GM15510 (cell line): ENCODE results near the gene NHP2.

Experiments
- POLR2A ChIP-seq: IDR thresholded peaks from 3 replicates; pipeline ENCODE4 v1.6.1; 2011; ENCODE audit warnings: borderline replicate concordance; ENCODE audit not compliant: insufficient read length; ENCODE audit errors: extremely low read depth

Gene NHP2

DNA sequence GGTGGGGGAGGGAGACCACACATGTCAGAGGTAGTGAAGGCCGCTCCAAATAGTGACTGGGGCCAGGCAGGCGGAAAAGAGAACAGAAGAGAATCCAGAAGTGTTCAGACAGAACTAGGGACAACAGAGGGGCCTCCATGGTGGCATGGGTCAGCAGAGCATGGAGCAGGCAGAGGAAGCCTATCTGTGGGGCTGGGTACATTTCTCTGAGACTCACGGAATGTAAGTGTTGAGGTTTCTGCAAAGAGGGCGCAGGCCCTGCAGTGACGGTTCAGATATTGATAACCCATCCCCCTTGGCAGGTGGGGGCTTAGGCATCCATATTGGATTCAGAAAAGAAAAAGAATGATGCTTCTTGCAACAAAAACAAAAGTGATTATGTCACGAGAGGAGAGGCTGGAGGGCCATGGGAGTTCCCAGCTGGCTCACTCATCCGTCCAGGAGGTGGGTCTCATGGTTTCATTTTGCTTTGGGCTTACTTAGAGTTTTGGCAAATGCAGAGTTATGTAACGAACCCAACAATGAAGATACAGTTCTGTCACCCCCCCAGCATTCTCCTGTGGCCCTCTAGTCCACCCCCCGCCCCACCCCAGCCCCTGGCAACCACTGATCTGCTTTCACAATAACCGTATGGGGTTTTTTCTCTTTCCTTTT is 28.3 kb downstream of the NHP2 start:
- TF ChIP-seq POLR2A, result no peak

DNA sequence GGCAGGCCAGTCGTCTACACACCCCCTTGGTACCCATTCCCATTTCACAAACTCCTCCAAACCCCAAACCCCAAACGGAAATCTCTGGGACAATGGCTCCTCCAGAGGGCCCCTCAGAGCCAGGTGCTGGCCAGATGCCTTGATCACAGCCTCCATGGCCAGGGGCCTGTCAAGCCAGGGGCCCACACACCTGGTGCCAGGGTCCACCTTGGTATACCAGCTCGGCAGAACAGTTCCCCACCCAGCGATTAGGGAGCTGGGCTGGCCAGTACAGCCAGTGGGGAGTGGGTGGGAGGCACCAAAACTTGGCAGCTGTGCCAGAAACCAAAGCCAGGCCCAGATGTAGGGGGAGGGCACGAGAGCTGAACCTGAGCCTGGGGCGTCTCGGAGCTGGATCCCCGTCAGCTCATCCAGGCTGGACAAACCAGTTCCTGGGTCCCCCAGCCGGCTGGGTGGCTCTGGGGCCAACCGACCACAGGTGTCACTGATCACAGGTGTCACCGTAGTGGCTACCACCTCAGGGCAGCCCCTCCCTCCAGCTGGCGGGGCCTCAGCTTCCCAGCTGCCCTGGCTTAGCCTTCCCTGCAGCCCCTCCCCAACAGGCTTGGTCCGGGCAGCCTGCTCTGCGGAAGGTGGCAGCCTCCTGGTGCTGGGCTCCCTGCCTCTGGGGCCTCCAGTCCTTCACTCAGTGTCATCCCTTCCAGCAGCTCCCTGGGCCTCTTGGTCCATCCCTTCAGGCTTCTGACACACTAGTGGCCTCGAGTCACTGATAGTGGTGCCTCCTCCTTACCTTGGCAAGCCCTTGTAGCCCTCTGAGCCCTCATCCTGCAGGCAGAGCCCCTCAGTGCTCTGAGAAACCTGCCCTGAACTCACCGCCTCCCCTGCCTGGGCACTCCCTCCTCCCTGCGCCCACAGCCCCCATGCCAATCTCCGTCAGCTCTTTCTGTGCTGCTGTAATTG is 29.4 kb downstream of the NHP2 start:
- TF ChIP-seq POLR2A, result no peak

DNA sequence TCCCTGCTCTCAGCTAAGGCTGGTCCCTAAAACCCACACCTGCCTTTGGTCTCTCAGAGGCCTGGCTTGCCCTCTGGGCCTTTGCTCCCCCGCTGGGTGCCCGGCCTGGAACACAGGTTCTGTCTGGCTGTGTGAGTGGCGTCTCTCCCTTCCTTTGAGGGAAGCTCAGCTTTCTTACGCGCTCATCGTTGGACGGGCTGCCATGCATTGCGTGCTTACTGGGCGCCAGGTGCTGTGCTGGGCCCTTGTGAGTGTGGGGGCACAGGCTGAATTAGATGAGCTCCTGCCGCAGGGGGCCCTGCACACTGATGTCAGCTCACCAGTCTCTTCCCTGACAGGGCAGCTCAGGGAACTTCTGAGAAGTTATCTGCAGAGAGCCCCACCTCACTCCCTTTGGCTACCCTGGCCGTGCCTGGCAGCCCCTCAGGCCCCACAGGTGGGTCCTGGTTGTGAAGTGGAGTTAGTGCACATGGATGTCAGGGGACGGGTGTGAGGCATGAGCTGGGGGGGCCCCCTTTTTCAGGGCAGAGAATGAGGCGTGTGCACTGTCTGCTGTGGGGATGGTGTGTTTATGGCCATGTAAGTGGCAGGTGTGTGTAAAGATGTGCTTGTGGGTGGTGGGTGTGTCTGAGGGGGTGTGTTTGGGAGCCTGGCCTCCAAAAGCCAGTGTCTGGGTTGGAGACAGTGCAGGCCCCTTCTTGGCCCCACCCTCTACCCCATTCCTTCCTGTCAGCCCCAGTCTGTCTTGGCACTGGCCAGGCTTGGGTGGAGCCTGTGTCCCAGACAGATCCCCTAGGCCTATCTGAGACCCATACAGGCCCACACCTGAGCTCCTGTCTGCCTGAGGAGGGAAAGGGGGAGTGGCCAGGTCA is 30.4 kb downstream of the NHP2 start:
- TF ChIP-seq POLR2A, result no peak

DNA sequence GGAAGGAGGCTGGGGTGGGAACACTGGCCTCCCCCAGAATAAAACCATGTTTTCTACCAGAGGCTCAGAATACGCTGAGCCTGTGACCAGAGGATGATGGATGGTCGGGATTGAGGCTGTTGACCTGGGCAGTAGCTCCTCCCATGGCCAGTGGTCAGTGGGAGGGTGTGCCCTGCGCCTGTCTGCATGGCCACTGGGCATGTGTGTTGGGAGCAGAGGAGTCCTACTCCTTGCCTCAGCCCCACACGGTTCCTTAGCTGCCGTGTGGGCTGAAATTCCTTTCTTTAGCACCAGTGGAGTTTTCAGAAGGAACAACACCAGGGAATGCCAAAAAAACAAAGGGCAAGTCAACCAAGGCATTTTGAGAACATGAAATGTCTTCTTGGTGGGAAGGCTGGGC is 31.3 kb downstream of the NHP2 start:
- no peak for TF ChIP-seq POLR2A

DNA sequence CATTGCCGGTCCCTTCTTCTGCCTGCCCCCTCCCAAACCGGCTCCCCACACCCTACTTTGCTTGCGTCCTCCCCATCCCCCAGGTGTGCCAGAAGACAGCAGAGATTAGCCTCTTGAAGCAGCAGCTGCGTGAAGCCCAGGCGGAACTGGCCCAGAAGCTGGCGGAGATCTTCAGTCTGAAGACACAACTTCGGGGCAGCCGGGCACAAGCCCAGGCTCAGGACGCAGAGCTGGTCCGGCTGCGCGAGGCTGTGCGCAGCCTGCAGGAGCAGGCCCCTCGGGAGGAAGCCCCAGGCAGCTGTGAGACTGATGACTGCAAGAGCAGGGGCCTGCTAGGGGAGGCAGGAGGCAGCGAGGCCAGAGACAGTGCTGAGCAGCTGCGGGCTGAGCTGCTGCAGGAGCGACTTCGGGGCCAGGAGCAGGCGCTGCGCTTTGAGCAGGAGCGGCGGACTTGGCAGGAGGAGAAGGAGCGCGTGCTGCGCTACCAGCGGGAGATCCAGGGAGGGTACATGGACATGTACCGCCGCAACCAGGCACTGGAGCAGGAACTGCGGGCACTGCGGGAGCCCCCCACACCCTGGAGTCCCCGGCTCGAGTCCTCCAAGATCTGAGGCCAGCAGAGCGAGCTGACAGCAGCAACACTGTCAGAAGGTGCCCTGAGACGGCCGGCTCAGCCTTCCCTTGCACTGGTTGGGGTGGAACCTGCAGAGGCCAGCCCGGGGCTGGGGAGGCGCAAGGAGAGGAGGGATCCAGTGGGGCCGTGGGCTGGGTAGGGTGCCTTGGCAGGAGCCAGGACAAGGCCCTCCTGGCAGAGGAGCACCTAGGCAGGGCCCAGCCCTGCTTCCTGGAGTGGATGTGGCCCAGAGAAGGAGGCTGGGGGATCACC is 32.1 kb downstream of the NHP2 start:
- TF ChIP-seq POLR2A, result no peak

DNA sequence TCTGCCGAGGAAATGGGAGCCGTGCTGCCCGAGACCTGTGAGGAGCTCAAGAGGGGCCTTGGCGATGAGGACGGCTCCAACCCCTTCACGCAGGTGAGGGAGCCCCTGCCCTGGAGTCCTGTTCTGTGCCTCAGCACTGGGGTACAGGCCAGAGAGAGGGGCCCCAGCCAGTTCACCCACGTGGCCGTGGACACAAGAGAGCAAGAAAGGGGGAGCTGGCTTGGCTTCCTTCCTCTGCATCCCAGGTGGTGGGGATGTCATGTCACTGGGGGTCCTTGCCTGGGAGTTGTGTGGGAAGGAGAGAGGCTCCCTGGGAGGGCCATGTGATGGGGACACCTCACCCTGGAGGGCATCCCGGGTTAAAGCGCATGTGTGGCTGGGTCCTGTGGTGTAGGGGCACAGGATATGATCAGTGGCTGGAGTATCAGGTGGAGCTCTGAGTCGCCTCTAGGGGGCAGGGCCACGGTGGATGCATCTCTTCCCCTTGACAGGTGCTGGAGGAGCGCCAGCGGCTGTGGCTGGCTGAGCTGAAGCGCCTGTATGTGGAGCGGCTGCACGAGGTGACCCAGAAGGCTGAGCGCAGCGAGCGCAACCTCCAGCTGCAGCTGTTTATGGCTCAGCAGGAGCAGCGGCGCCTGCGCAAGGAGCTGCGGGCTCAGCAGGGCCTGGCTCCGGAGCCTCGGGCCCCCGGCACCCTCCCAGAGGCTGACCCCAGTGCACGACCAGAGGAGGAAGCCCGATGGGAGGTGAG is 32.9 kb downstream of the NHP2 start:
- peak; percentile 17 for TF ChIP-seq POLR2A

DNA sequence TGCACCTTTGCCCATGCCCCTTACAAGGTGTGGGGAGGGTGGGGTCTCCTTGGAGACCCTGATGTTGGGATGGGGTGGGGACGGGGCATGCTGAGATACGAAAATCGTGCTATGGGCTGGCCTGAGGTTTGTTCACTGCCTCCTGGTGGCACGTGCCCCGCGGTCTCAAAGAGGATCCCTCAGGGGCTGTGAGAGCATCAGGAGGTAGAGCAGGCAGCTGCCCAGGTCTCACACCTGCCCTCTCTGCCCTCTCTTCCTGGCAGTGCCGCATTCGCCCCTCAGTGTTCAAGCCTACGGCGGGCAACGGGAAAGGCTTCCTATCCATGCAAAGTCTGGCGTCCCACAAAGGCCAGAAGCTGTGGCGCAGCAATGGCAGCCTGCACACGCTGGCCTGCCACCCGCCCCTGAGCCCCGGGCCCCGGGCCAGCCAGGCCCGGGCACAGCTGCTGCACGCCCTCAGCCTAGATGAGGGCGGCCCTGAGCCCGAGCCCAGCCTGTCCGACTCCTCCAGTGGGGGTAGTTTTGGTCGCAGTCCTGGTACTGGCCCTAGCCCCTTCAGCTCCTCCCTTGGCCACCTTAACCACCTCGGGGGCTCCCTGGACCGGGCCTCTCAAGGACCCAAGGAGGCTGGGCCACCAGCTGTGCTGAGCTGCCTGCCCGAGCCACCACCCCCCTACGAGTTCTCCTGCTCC is 33.6 kb downstream of the NHP2 start:
- no peak for TF ChIP-seq POLR2A

DNA sequence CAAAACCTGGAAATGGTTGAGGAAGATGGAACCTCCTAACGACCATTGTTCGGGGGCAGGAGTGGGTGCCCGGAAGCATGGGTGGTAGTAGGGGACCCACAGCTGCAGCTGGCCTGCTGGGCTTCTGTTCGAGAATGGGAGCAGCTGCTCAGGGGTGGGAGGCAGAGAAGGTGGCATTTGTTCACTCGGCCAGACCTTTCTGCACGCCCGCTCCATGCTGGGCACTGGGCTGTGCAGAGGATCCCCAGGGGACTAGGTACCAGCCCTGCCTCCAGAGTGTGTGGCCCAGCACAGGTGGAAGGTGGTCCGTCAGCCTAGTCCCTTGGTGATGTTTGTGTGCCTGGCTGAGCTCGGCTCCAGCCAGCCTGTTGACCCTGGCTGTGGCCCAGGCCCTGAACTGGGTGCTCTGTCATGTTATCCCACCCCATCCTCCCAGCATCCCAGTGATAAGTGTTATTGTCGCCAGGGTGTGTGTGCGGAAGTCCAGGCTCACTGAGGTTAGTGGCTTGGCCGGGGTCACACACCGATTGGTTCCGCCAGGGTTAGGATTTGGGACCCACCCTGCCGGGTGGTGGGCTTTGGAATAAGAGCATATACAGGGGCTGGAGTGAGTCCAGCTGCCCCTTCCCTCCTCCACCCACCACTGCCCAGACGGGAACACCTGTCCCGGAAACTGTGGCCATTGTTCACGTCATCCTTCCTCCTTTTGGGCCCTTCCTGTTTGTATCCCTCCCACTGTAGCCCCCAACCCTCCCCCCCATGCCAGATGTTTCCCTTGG is 35.6 kb downstream of the NHP2 start:
- TF ChIP-seq POLR2A, result peak; percentile 13

DNA sequence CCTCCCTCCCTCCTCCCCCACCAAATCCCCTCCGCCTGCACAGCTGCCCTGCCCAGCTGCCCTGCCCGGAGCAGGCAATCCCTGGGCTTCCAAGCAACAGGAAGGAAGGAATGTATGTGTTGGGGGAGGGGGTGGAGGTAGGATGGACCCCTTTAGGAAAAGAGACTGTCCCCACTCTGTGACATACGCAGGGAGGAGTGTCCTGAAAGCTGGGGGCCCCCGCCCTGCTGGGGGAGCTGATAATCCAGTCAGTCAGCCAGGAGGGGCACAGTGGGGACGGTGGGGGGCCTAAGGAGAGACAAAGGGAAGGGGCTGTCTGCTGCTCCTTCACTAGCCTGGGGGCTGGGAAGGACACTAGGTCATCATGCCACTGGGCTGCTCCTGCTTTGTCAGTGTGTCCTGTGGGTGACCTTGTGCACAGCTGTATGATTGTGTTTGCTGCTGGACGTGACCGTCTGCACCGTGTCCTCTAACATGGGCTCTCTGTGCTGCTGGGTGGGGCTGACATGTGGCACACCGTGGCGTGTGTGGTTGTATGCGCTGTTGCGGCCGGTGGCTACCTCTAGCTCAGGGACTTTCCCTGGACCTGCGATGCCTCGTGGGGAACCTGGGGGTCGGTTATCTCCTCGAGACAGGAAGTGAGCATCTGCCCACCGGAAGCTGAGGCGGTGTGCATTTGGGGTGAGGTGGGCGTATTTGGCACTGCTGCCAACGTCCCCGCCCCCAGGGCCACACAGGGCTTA is 37.4 kb downstream of the NHP2 start:
- peak; percentile 59 for TF ChIP-seq POLR2A

DNA sequence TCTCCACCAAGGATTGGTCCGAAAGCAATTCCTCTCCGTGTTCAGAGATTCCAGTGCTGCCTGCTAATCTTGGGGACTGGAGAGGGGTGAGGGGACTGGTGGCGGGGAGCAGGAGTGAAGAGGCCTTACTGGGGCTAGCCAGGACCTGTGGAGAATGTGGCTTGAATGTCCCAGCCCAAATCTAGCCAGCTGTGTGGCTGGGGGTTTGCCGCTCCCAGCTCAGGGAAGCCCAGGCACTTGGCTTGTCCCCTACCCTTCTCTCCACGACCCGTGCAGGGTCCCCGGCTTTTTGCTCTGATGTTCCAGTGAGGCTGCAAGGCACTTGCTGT is 37.9 kb downstream of the NHP2 start:
- TF ChIP-seq POLR2A, result no peak

DNA sequence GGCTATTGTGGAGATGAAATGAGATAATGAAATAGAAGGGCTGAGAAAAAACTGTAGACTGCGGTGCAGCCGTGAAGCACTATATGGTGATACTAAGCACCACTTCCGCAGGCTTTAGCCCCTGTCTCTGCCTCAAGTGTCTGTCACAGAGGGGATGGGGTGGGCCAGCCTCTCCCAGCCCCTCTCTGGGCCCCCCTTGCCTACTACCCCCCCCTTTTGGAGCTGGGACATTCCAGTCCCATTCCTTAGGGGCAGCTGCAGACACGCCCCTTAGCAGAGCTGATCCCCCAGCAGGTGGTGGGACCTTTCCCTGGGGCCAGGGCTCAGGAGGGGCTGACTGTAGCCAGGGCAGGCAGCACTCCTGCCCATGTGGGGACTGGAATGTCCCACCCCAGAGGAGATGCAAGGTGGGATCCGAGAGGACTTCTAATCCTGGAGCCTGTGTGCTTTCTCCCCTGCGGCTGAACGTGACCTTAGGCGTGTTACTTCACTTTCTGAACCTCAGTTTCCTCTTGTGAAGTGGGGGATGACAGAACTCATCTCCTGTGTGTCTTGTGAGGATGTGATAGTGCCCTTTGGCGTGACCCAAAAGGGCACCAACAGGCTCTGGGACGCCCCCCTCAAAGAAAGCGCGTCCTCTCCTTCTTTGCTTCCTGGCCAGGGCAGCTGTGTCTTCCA is 38.4 kb downstream of the NHP2 start:
- TF ChIP-seq POLR2A, result no peak
